ENCODE measurements around the gene NFIA.

GRCh38 chr1:61264825-61265242, 182.5 kb downstream of the NFIA start:
- TF ChIP-seq ZBTB1 (tag by site-specific recombination; IDR thresholded peaks at IDR 0.05) = no peak
- TF ChIP-seq, protein P1, sequence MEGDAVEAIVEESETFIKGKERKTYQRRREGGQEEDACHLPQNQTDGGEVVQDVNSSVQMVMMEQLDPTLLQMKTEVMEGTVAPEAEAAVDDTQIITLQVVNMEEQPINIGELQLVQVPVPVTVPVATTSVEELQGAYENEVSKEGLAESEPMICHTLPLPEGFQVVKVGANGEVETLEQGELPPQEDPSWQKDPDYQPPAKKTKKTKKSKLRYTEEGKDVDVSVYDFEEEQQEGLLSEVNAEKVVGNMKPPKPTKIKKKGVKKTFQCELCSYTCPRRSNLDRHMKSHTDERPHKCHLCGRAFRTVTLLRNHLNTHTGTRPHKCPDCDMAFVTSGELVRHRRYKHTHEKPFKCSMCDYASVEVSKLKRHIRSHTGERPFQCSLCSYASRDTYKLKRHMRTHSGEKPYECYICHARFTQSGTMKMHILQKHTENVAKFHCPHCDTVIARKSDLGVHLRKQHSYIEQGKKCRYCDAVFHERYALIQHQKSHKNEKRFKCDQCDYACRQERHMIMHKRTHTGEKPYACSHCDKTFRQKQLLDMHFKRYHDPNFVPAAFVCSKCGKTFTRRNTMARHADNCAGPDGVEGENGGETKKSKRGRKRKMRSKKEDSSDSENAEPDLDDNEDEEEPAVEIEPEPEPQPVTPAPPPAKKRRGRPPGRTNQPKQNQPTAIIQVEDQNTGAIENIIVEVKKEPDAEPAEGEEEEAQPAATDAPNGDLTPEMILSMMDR (tag by site-specific recombination; IDR thresholded peaks at IDR 0.05) = no peak
- no peak for TF ChIP-seq ZBTB6 (tag by site-specific recombination; IDR thresholded peaks at IDR 0.05)
- no peak for TF ChIP-seq ZNF624 (tag by site-specific recombination; IDR thresholded peaks at IDR 0.05)
- TF ChIP-seq ZBTB49 (tag by site-specific recombination; IDR thresholded peaks at IDR 0.05; ENCODE audit: low read depth) = no peak
- TF ChIP-seq ZNF571 (tag by site-specific recombination; IDR thresholded peaks at IDR 0.05) = no peak
- no peak for TF ChIP-seq HOXC10 (CRISPR knock-in tag; IDR thresholded peaks at IDR 0.05)
- no peak for TF ChIP-seq ZNF837 (tag by site-specific recombination; IDR thresholded peaks at IDR 0.05)
- TF ChIP-seq ZNF585B (tag by site-specific recombination; IDR thresholded peaks at IDR 0.05) = no peak
- no peak for TF ChIP-seq ZXDB (tag by site-specific recombination; IDR thresholded peaks at IDR 0.05)

All from HEK293 (cell line).